GM21447 (cell line): ENCODE results near the gene KRT6A.

Source experiments
- ATAC-seq: cut with Tn5 transposase; IDR thresholded peaks from one replicate; pipeline ENCODE4 v1.9.1; 2021; ENCODE audit not compliant: unreplicated experiment

Gene KRT6A

GRCh38 chr12:52438305-52439301 is 54.5 kb downstream of the KRT6A start:
- no peak for ATAC-seq

DNA sequence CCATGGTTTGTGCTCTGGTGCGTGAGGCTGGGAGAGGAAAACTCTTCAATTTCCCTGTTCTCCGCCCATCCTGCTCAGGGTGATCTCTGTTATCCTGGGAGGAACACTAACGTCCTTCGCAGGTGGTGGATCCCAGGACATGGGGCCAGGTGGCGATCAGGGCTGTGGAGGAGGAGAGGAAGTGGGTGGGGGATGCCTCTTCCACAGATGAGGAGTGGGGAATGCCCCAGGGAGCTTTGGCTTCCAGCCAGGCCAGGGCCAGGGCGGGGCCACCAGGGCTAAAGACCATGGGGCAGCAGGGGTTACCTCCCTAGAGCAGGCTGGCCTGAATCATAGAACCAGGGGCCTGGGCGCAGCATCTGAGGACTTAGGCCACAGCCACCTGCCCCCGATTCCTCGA is 55.5 kb downstream of the KRT6A start:
- no peak for ATAC-seq
